H9 (cell line): Measurements from ENCODE around the gene R3HDM2. TPM values are rescaled to one million over a fixed set of nuclear protein-coding genes. Genes with fewer than 3 reads are reported as not detected.

Experiments used
- DNase-seq: peaks from one replicate; pipeline ENCODE4 v3.0.0-alpha.2; 2017
- H2AFZ ChIP-seq: one replicate; pipeline ENCODE4 v1.6.1; 2013; ENCODE audit warnings: mild to moderate bottlenecking, low read length, control low read depth, moderate library complexity
- H2AK5ac ChIP-seq: 2 replicates; pipeline ENCODE4 v1.6.1; 2013; ENCODE audit warnings: low read length, control low read depth, mixed read lengths; ENCODE audit not compliant: insufficient read length
- H2BK120ac ChIP-seq: one replicate; pipeline ENCODE4 v1.6.1; 2013; ENCODE audit warnings: low read depth, mild to moderate bottlenecking, low read length, control low read depth, inconsistent platforms; ENCODE audit not compliant: poor library complexity, severe bottlenecking
- H2BK12ac ChIP-seq: 2 replicates; pipeline ENCODE4 v1.6.1; 2013; ENCODE audit warnings: low read length, control low read depth, mixed read lengths, low read depth; ENCODE audit not compliant: insufficient read length
- H2BK15ac ChIP-seq: 2 replicates; pipeline ENCODE4 v1.6.1; 2013; ENCODE audit warnings: low read depth, low read length, control low read depth
- H2BK20ac ChIP-seq: one replicate; pipeline ENCODE4 v1.6.1; 2013; ENCODE audit warnings: low read depth, mild to moderate bottlenecking, low read length, control low read depth, inconsistent platforms; ENCODE audit not compliant: poor library complexity, severe bottlenecking
- H2BK5ac ChIP-seq: 2 replicates; pipeline ENCODE4 v1.6.1; 2013; ENCODE audit warnings: low read length, control low read depth, mixed read lengths; ENCODE audit not compliant: insufficient read length
- H3K14ac ChIP-seq: 2 replicates; pipeline ENCODE4 v1.6.1; 2013; ENCODE audit warnings: low read length, control low read depth; ENCODE audit not compliant: insufficient read depth
- H3K18ac ChIP-seq: 2 replicates; pipeline ENCODE4 v1.6.1; 2013; ENCODE audit warnings: low read depth, mild to moderate bottlenecking, mixed read lengths, low read length, control low read depth; ENCODE audit not compliant: insufficient read length
- H3K23ac ChIP-seq: 2 replicates; pipeline ENCODE4 v1.6.1; 2013; ENCODE audit warnings: low read length, control low read depth, mixed read lengths, low read depth; ENCODE audit not compliant: insufficient read length
- H3K23me2 ChIP-seq: 2 replicates; pipeline ENCODE4 v1.6.1; 2013; ENCODE audit warnings: low read depth, mild to moderate bottlenecking, mixed read lengths, low read length, control low read depth; ENCODE audit not compliant: insufficient read length, poor library complexity, severe bottlenecking
- H3K27ac ChIP-seq: 2 replicates; pipeline ENCODE4 v1.5.1; 2013; ENCODE audit warnings: low read length, control low read depth, mixed read lengths, low read depth; ENCODE audit not compliant: insufficient read length
- H3K27me3 ChIP-seq: 2 replicates; pipeline ENCODE4 v1.6.1; 2013; ENCODE audit warnings: low read length, control low read depth, inconsistent platforms; ENCODE audit not compliant: insufficient read depth
- H3K4ac ChIP-seq: 2 replicates; pipeline ENCODE4 v1.6.1; 2013; ENCODE audit warnings: low read depth, mild to moderate bottlenecking, control low read depth, inconsistent platforms, low read length, moderate library complexity
- H3K4me1 ChIP-seq: 2 replicates; pipeline ENCODE4 v1.6.1; 2013; ENCODE audit warnings: low read length, control low read depth, inconsistent platforms; ENCODE audit not compliant: insufficient read depth
- H3K4me2 ChIP-seq: 2 replicates; pipeline ENCODE4 v1.6.1; 2013; ENCODE audit warnings: low read length, control low read depth, mixed read lengths; ENCODE audit not compliant: insufficient read length, insufficient read depth
- H3K56ac ChIP-seq: 2 replicates; pipeline ENCODE4 v1.6.1; 2013; ENCODE audit warnings: low read depth, mild to moderate bottlenecking, mixed read lengths, low read length, control low read depth; ENCODE audit not compliant: insufficient read length
- H3K79me1 ChIP-seq: 2 replicates; pipeline ENCODE4 v1.6.1; 2013; ENCODE audit warnings: low read depth, mild to moderate bottlenecking, moderate library complexity, low read length, control low read depth, inconsistent platforms; ENCODE audit not compliant: insufficient read depth, poor library complexity, severe bottlenecking
- H3K79me2 ChIP-seq: 2 replicates; pipeline ENCODE4 v1.6.1; 2013; ENCODE audit warnings: low read length, control low read depth, inconsistent platforms; ENCODE audit not compliant: insufficient read depth
- H3K9ac ChIP-seq: 2 replicates; pipeline ENCODE4 v1.6.1; 2013; ENCODE audit warnings: low read length, control low read depth, mixed read lengths; ENCODE audit not compliant: insufficient read length; ENCODE audit errors: extremely low read depth
- H3K9me3 ChIP-seq: one replicate; pipeline ENCODE4 v1.6.1; 2013; ENCODE audit warnings: low read depth, low read length, inconsistent platforms; ENCODE audit not compliant: control insufficient read depth
- H3T11ph ChIP-seq: one replicate; pipeline ENCODE4 v1.6.1; 2013; ENCODE audit warnings: mild to moderate bottlenecking, low read length, control low read depth, inconsistent platforms
- H4K20me1 ChIP-seq: one replicate; pipeline ENCODE4 v1.6.1; 2013; ENCODE audit not compliant: control insufficient read depth, insufficient read length, insufficient read depth
- H4K5ac ChIP-seq: 2 replicates; pipeline ENCODE4 v1.6.1; 2013; ENCODE audit warnings: low read depth, mild to moderate bottlenecking, mixed read lengths, low read length, control low read depth; ENCODE audit not compliant: insufficient read length
- H4K8ac ChIP-seq: replicated peaks from 2 replicates; pipeline ENCODE4 v1.6.1; 2013; ENCODE audit warnings: low read length, control low read depth, mixed read lengths, low read depth; ENCODE audit not compliant: insufficient read length
- H4K91ac ChIP-seq: 2 replicates; pipeline ENCODE4 v1.6.1; 2013; ENCODE audit warnings: low read depth, mild to moderate bottlenecking, moderate library complexity, mixed read lengths, low read length, control low read depth; ENCODE audit not compliant: insufficient read length
- H3K27ac Mint-ChIP-seq, 3 experiments: 2 replicates in 2 of 3; 3 replicates in 1 of 3; pipeline ENCODE4 v1.8.0; 2020 to 2021; ENCODE audit warnings: mixed read lengths in 3 of 3, mild to moderate bottlenecking in 1 of 3, moderate library complexity in 1 of 3
- H3K27me3 Mint-ChIP-seq: 2 replicates; pipeline ENCODE4 v1.8.0; 2021; ENCODE audit warnings: low read depth, mild to moderate bottlenecking, moderate library complexity, mixed read lengths
- H3K36me3 Mint-ChIP-seq, 3 experiments: 2 replicates in 2 of 3; 3 replicates in 1 of 3; pipeline ENCODE4 v1.8.0; 2020 to 2021; ENCODE audit warnings: low read depth in 3 of 3, mixed read lengths in 3 of 3; ENCODE audit not compliant: insufficient read depth in 1 of 3
- H3K4me1 Mint-ChIP-seq, 2 experiments: 2 replicates each; pipeline ENCODE4 v1.8.0; 2020; ENCODE audit warnings: mixed read lengths in 2 of 2
- H3K4me3 Mint-ChIP-seq, 2 experiments: 2 replicates in 1 of 2; 3 replicates in 1 of 2; pipeline ENCODE4 v1.8.0; 2020 to 2021; ENCODE audit warnings: mild to moderate bottlenecking in 2 of 2, mixed read lengths in 2 of 2, moderate library complexity in 1 of 2
- H3K9me3 Mint-ChIP-seq, 2 experiments: 2 replicates in 1 of 2; 3 replicates in 1 of 2; pipeline ENCODE4 v1.8.0; 2020; ENCODE audit warnings: mild to moderate bottlenecking in 2 of 2, mixed read lengths in 2 of 2, moderate library complexity in 1 of 2
- WGBS: extraction: QIAGEN DNeasy Blood & Tissue Kit; methylation state at CpG from one replicate; pipeline ENCODE4 v1.1.7; 2013; ENCODE audit warnings: missing lambda C conversion rate, low lambda C conversion rate, mixed read lengths; ENCODE audit not compliant: insufficient read length; ENCODE audit errors: extremely low coverage; 5-methylcytosine and 5-hydroxymethylcytosine counted together
- total RNA-seq: library from RNA; stranded (reverse); gene quantifications from 2 replicates; pipeline ENCODE4 v1.2.1, GENCODE V29; 2021
- TF ChIP-seq, protein P1 (sequence below): fragments of 200-600 bp; sonication (generic); conservative IDR thresholded peaks from 3 replicates; pipeline ENCODE4 v1.8.0; 2021; ENCODE audit warnings: antibody characterized with exemption, mild to moderate bottlenecking

R3HDM2 gene
- total RNA-seq, 1 experiment from 2014 or later = 43.9 TPM

DNA sequence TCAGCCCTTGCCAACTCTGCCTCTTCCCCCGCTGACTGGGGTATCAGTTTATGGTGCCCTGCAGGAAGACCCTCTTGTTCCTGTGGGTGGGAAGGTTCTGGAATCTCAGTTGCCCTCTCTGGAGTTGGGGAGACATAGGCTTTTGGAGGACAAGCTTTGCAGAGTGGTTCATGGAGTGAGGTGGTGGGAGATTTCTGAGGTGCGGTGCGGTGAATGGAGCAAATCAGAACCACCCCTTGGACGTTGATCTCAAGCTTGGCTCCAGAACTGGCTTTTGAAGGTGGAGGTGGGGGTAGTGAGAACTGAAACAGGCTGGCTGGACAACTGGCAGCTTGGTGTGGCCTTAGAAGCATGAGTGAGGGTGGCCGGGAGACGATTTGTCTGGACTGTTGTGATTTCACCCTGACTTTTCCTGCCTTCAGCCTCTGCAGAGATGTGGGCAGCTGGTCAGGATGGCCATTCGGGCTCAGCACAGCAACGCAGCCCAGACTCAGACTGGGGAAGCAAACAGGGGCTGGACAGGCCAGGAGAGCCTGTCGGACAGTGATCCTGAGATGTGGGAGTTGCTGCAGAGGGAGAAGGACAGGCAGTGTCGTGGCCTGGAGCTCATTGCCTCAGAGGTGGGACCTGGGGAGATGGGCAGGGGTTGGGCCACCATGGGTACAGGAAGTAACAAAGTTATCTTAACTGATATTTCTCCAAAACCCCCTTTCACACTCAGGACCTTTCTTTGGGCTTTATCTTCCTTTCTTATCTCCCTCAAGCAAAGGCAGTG is 200.3 kb downstream of the R3HDM2 start:
- no peak for DNase-seq
- H2BK15ac ChIP-seq = no peak overlapping the region
- peak overlapping the region; percentile 8 for H3K18ac ChIP-seq
- no peak overlapping the region for H3K56ac ChIP-seq
- TF ChIP-seq, protein P1, sequence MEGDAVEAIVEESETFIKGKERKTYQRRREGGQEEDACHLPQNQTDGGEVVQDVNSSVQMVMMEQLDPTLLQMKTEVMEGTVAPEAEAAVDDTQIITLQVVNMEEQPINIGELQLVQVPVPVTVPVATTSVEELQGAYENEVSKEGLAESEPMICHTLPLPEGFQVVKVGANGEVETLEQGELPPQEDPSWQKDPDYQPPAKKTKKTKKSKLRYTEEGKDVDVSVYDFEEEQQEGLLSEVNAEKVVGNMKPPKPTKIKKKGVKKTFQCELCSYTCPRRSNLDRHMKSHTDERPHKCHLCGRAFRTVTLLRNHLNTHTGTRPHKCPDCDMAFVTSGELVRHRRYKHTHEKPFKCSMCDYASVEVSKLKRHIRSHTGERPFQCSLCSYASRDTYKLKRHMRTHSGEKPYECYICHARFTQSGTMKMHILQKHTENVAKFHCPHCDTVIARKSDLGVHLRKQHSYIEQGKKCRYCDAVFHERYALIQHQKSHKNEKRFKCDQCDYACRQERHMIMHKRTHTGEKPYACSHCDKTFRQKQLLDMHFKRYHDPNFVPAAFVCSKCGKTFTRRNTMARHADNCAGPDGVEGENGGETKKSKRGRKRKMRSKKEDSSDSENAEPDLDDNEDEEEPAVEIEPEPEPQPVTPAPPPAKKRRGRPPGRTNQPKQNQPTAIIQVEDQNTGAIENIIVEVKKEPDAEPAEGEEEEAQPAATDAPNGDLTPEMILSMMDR = no peak
- peaks cover 43 to 55% of the 10 kb centered on the region in 2 experiments for H3K4me1 Mint-ChIP-seq
- H3K4me2 ChIP-seq = peak overlapping the region; percentile 90
- peak overlapping the region; percentile 99 for H3K27ac Mint-ChIP-seq
- peak overlapping the region; percentile 21 for H4K91ac ChIP-seq
- no peak overlapping the region for H3K23ac ChIP-seq
- no peak overlapping the region for H2AFZ ChIP-seq
- H3K36me3 Mint-ChIP-seq = peaks cover 45 to 52% (median 47%) of the 10 kb centered on the region in 3 experiments
- no peak overlapping the region for H2AK5ac ChIP-seq
- no peak overlapping the region for H2BK12ac ChIP-seq
- H3T11ph ChIP-seq = no peak overlapping the region
- WGBS = no CpG with 5 or more reads among the region's 10 CpGs
- peak overlapping the region; percentile 24 for H4K8ac ChIP-seq
- peaks cover 5% of the 10 kb centered on the region; the same call in 1 of the 2 replicates for H3K79me2 ChIP-seq
- H3K9ac ChIP-seq = peak overlapping the region; percentile 97
- peaks cover 5% of the 10 kb centered on the region for H3K79me1 ChIP-seq
- H3K23me2 ChIP-seq = peaks cover 27% of the 10 kb centered on the region
- peaks cover 5% of the 10 kb centered on the region; the same call in 1 of the 2 replicates for H3K27me3 ChIP-seq
- no peak overlapping the region for H2BK120ac ChIP-seq
- H3K27ac ChIP-seq = no peak overlapping the region
- H3K9me3 ChIP-seq = no peaks in the 10 kb centered on the region
- peak overlapping the region; percentile 98 to 99 for H3K4me3 Mint-ChIP-seq
- H4K20me1 ChIP-seq = peaks cover 4% of the 10 kb centered on the region
- H2BK5ac ChIP-seq = peak overlapping the region; percentile 7
- H3K4me1 ChIP-seq = no peaks in the 10 kb centered on the region; the same call in 1 of the 2 replicates
- peaks cover 36% of the 10 kb centered on the region for H3K27me3 Mint-ChIP-seq
- no peaks in the 10 kb centered on the region; a peak in 1 of 5 replicates for H3K9me3 Mint-ChIP-seq
- H3K14ac ChIP-seq = peak overlapping the region; percentile 82
- H3K4ac ChIP-seq = no peak overlapping the region
- no peak overlapping the region for H2BK20ac ChIP-seq
- H4K5ac ChIP-seq = peak overlapping the region; percentile 49
